IMR-90 (cell line): Measurements from ENCODE around the gene SLC12A6. TPM values are rescaled to one million over a fixed set of nuclear protein-coding genes. Genes with fewer than 3 reads are reported as not detected.
A peak's percentile ranks its signal among the peaks of the same experiment; 100 is the strongest.

Source experiments
- ATAC-seq: fragments of 200-7000 bp; cut with Tn5 transposase; 2 replicates; pipeline ENCODE4 v1.9.1; 2020; ENCODE audit warnings: low read depth, mild to moderate bottlenecking, moderate library complexity
- BruUV-seq: library from RNA; stranded (reverse); fragments of 400-500 nt; replicated peaks from 2 replicates; lab custom pipeline; 2021; lab: Mats Ljungman, UMichigan
- CTCF ChIA-PET: fragments of 300-600 bp; formaldehyde crosslinking; extraction: SDS; loops from one replicate; lab custom pipeline; 2021; ENCODE audit warnings: antibody characterized with exemption; lab: Yijun Ruan, JAX
- POLR2A ChIA-PET: fragments of 300-600 bp; sonication (Branson Sonifier 250); formaldehyde crosslinking; loops from one replicate; lab custom pipeline; 2022; ENCODE audit warnings: antibody characterized with exemption; ENCODE audit not compliant: unreplicated experiment; lab: Charles Lee
- DNase-seq: peaks from one replicate; pipeline ENCODE4 v3.0.0; 2013
- H2AFZ ChIP-seq: replicated peaks from 2 replicates; pipeline ENCODE3; 2013; ENCODE audit warnings: low read length, mild to moderate bottlenecking; ENCODE audit not compliant: poor library complexity
- H2AK5ac ChIP-seq: 2 replicates; pipeline ENCODE4 v1.6.1; 2013; ENCODE audit warnings: low read depth, low read length, inconsistent platforms
- H2AK9ac ChIP-seq: replicated peaks from 2 replicates; pipeline ENCODE3; 2013; ENCODE audit warnings: mild to moderate bottlenecking, low read depth, low read length, moderate library complexity; ENCODE audit not compliant: poor library complexity
- H2BK120ac ChIP-seq: 2 replicates; pipeline ENCODE4 v1.6.1; 2013; ENCODE audit warnings: low read depth, low read length, inconsistent platforms
- H2BK15ac ChIP-seq: 3 replicates; pipeline ENCODE4 v1.6.1; 2013; ENCODE audit warnings: low read depth, low read length, inconsistent platforms
- H2BK20ac ChIP-seq: 2 replicates; pipeline ENCODE4 v1.6.1; 2013; ENCODE audit warnings: low read depth, mild to moderate bottlenecking, inconsistent platforms, low read length, moderate library complexity
- H2BK5ac ChIP-seq: 2 replicates; pipeline ENCODE4 v1.6.1; 2013; ENCODE audit warnings: mild to moderate bottlenecking, low read depth, low read length, inconsistent platforms; ENCODE audit not compliant: poor library complexity, severe bottlenecking
- H3K14ac ChIP-seq: replicated peaks from 2 replicates; pipeline ENCODE4 v1.6.1; 2013; ENCODE audit warnings: low read depth, low read length, inconsistent platforms
- H3K18ac ChIP-seq: 2 replicates; pipeline ENCODE4 v1.6.1; 2013; ENCODE audit warnings: low read depth, low read length, control low read depth
- H3K23ac ChIP-seq: 2 replicates; pipeline ENCODE4 v1.6.1; 2013; ENCODE audit warnings: low read depth, low read length, inconsistent platforms
- H3K27ac ChIP-seq: 2 replicates; pipeline ENCODE4 v1.5.1; 2013; ENCODE audit warnings: mild to moderate bottlenecking, control low read depth, low read length; ENCODE audit not compliant: insufficient read depth
- H3K27me3 ChIP-seq: 2 replicates; pipeline ENCODE4 v1.6.1; 2013; ENCODE audit warnings: low read length; ENCODE audit not compliant: control insufficient read depth, insufficient read depth
- H3K36me3 ChIP-seq: 2 replicates; pipeline ENCODE4 v1.6.1; 2013; ENCODE audit warnings: low read length, mixed read lengths; ENCODE audit not compliant: control insufficient read depth, insufficient read depth
- H3K4ac ChIP-seq: 2 replicates; pipeline ENCODE4 v1.6.1; 2013; ENCODE audit warnings: low read depth, low read length, inconsistent platforms
- H3K4me1 ChIP-seq: 2 replicates; pipeline ENCODE4 v1.6.1; 2013; ENCODE audit warnings: low read length, mixed read lengths; ENCODE audit not compliant: control insufficient read depth, insufficient read depth
- H3K4me2 ChIP-seq: 2 replicates; pipeline ENCODE4 v1.6.1; 2013; ENCODE audit warnings: low read depth, mild to moderate bottlenecking, control low read depth, low read length, moderate library complexity
- H3K4me3 ChIP-seq: 2 replicates; pipeline ENCODE4 v1.5.1; 2013; ENCODE audit warnings: low read depth, mild to moderate bottlenecking, control low read depth, low read length, moderate library complexity; ENCODE audit not compliant: insufficient read depth
- H3K56ac ChIP-seq: 2 replicates; pipeline ENCODE4 v1.6.1; 2013; ENCODE audit warnings: low read length, inconsistent platforms; ENCODE audit not compliant: insufficient read depth; ENCODE audit errors: extremely low read depth
- H3K79me1 ChIP-seq, 2 experiments: 2 replicates each; pipeline ENCODE4 v1.6.1; 2013; ENCODE audit warnings: low read length in 2 of 2, inconsistent platforms in 1 of 2, low read depth in 1 of 2
- H3K9ac ChIP-seq: 2 replicates; pipeline ENCODE4 v1.6.1; 2013; ENCODE audit warnings: low read depth, low read length, control low read depth
- H3K9me1 ChIP-seq: 2 replicates; pipeline ENCODE4 v1.6.1; 2013; ENCODE audit warnings: low read length, inconsistent platforms; ENCODE audit not compliant: insufficient read depth
- H3K9me3 ChIP-seq: 2 replicates; pipeline ENCODE4 v1.6.1; 2013; ENCODE audit warnings: low read length; ENCODE audit not compliant: control insufficient read depth, insufficient read depth
- H4K20me1 ChIP-seq: 2 replicates; pipeline ENCODE4 v1.6.1; 2013; ENCODE audit warnings: low read length, inconsistent platforms; ENCODE audit not compliant: insufficient read depth
- H4K5ac ChIP-seq: 2 replicates; pipeline ENCODE4 v1.6.1; 2013; ENCODE audit warnings: mild to moderate bottlenecking, low read depth, low read length, control low read depth
- H4K8ac ChIP-seq, 2 experiments: 2 replicates each; pipeline ENCODE4 v1.6.1; 2013; ENCODE audit warnings: low read depth in 2 of 2, low read length in 2 of 2, control low read depth in 1 of 2, inconsistent platforms in 1 of 2
- H4K91ac ChIP-seq: 2 replicates; pipeline ENCODE4 v1.6.1; 2013; ENCODE audit warnings: low read depth, low read length, inconsistent platforms; ENCODE audit not compliant: insufficient read depth
- MAFK ChIP-seq: IDR thresholded peaks from 2 replicates; pipeline ENCODE4 v1.6.1; 2012; ENCODE audit warnings: low read depth, low read length, improper control_type of control experiment
- dilution Hi-C: fragments of 300-500 bp; cut with HindIII; formaldehyde crosslinking; loops from one replicate; pipeline ENCODE4 v1.14.3; 2018; ENCODE audit warnings: low sequenced_read_pairs; ENCODE audit not compliant: unreplicated experiment
- in situ Hi-C: fragments of 300-500 bp; cut with MboI; formaldehyde crosslinking; loops from 3 replicates; pipeline ENCODE4 v1.14.3; 2019; ENCODE audit warnings: low sequenced_read_pairs, inconsistent platforms, mixed read lengths
- intact Hi-C: fragments of 100-400 bp; cut with micrococcal nuclease; formaldehyde crosslinking; loops from 2 replicates; pipeline ENCODE4 v1.10.0; 2022
- polyA plus RNA-seq, 3 experiments: library from polyadenylated mRNA; depleted of rRNA; stranded (reverse); fragments of >200 nt; gene quantifications; 2 replicates each; pipeline ENCODE4 v1.2.3, GENCODE V29; 2012; ENCODE audit warnings: low replicate concordance in 1 of 3
- total RNA-seq: library from RNA; depleted of rRNA; stranded (reverse); fragments of >200 nt; gene quantifications from 2 replicates; pipeline ENCODE4 v1.2.3, GENCODE V29; 2012

Gene SLC12A6
- total and polyA plus RNA-seq, 2 of the 4 experiments (the other 2 are of a cell fraction), result 7.7 to 10.2 TPM

DNA sequence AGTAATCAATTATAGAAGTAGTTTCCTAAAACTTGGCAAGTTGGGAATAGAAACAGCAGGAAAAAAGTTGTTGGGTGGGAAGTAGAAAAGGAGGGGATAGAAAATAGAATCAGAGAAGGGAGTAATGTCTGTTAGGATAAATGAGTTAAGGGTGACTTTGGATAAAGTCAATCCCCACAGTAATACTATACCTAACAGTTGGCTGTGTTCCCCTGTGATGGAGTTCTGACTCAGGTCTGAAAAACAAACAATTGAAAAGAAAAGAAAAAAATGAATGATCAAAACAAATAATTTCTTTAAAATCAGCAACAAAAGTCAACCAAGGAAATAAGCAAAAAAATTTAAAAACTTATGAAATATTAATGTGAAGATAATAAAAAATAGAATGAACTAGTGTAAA lies 62.4 kb downstream of the SLC12A6 start:
- Histone ChIP-seq H3K4ac (no peak overlapping the region), H2BK15ac (no peak overlapping the region), H2BK5ac (no peak overlapping the region), H4K5ac (no peak overlapping the region), H4K20me1 (no peaks in the 10 kb centered on the region), H3K4me2 (no peak overlapping the region), H2BK20ac (no peak overlapping the region), H2AFZ (no peak overlapping the region), H3K79me1 (no peaks in the 10 kb centered on the region), H2AK9ac (no peak overlapping the region), H2BK120ac (no peak overlapping the region), H3K4me1 (peaks cover 3% of the 10 kb centered on the region), H3K36me3 (0 out of 2 replicates have a peak, but pooled peaks cover 1% of the 10 kb centered on the region), H3K27ac (no peak overlapping the region), H3K9ac (no peak overlapping the region), H3K56ac (no peak overlapping the region), H3K9me1 (0 out of 2 replicates have a peak, but pooled peaks cover 2% of the 10 kb centered on the region), H3K14ac (no peak overlapping the region), H3K9me3 (no peaks in the 10 kb centered on the region), H3K4me3 (no peak overlapping the region), H4K8ac (no peak overlapping the region), H4K91ac (no peak overlapping the region), H3K27me3 (no peaks in the 10 kb centered on the region), H3K18ac (no peak overlapping the region), H3K23ac (no peak overlapping the region), H2AK5ac (no peak overlapping the region)
- CTCF ChIA-PET, result interaction anchor here (0.6 to 1.4 kb wide), 2 partner anchors 16 to 34 kb away, joined by 3 read pairs; no protein-coding TSS in a partner anchor
- dilution Hi-C loops, result no loop called here
- TF ChIP-seq MAFK, result no peak
- POLR2A ChIA-PET, result no interaction called here
- intact Hi-C loops, result no loop called here
- BruUV-seq, result no TSS peak
- ATAC-seq, result peak; percentile 56
- peak; percentile 58 for DNase-seq
- in situ Hi-C loops, result no loop called here
